CD4-positive, alpha-beta T cell treated with Interleukin-17A for 4 hours (primary cell): ENCODE measurements around the gene RBM20.

Experiments used
- DNase-seq: peaks from one replicate; pipeline ENCODE4 v3.0.0-alpha.2; 2020; ENCODE audit warnings: mixed read lengths

RBM20 gene

DNA sequence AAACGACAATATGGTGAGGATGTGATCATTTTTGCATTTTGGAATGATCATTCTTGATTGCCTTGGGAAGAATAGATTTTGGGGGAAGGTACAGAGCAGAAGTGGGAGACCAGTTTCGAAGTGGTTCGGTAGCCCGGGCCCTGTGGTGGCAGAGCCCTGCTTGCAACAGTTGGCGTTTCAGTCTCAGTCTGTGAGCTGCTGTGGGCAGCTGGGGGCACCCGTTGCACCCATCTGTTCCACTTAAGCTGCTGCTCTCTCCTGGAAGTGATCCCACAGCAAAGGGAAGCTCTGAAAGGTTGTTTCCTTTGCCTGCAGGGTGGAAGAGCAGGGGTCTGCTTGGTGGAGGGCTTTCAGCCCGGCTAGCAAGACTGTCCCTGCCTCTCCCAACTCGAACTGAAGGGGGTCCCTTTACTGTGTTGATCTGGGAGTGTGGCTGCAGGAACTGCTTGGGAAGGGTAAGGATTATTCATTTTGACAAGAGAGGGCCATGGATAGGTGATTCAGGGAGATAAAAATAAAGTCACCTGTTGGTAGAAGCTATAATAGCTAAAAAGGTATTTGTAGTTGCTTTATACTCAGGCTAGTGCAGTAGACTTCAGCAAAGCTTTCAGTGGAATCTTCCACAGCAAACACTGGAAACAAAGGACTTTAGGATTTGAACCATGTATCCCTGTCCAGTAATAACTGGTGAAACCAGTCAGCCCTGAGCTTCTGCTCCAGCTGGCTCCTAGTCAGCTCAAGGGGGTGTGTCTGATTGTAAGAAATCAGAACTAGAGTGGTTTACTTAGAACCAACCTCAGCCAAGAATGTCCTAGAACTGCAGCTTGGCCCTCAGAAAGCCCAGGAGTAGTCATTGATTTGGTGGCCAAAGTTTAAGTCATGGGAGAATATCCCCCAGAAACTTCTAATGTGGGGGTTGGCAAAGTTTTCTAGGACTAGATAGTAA is 174.4 kb downstream of the RBM20 start:
- DNase-seq, result no peak

DNA sequence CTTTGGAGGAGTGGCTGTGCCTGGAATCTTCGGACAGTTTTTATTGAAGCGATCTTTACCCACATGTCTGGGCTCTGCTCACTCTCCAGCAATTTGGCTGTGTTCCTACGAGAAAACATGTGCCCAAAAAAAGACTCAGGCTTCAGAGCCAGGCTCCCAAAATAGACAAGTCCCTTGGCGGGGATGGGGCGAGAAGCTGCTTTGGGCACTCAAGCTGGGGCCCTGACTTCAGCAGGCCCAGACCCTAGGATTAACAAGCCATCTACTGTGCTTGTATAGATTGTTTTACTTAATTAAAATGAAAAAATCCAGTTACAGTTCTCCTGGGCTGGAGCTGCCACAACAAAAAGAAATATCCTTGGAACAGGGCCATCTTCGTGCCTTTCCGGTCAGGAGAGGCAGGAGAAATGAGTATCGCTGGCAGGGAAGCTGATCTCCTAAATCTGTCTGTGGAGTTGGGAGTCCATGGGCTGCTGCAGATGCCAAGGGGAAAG is 176.2 kb downstream of the RBM20 start:
- no peak for DNase-seq

DNA sequence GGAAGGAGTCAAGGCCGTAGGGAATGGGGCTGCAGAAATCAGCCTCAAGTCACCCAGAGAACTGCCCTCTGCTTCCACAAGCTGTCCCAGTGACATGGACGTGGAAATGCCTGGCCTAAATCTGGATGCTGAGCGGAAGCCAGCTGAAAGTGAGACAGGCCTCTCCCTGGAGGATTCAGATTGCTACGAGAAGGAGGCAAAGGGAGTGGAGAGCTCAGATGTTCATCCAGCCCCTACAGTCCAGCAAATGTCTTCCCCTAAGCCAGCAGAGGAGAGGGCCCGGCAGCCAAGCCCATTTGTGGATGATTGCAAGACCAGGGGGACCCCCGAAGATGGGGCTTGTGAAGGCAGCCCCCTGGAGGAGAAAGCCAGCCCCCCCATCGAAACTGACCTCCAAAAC is 177.4 kb downstream of the RBM20 start:
- DNase-seq, result no peak

DNA sequence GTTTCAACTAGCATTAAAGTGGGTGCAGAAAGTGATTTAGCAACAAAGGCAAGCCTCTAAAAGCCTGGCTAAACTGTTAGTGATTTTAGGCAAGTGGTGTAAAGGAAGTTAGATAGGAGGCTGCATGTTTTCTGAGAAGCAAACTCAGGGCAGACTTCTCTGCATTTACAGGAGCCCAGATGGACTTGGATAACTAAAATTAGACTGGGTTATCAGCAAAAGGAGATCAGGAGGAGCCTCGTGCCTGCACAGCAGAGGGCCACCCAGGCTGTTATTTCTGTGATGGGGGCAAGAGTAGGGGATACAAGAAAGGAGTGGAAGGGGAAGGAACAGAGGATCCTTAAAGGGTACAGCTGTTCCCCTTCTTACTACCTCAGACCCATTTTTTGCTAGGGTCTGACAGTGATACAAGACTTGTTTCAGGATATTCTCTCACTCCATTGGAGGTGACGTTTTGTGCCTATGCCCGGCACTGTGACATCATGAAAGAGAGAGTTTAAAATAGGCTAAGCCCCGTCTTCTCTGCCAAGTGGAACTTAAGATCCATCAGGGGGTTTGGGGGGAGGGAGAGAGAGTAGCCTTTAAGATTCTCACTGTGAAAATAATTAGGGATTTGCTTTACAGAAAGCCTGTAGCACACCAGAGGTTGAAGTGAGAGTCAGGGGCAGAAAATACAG is 178.0 kb downstream of the RBM20 start:
- no peak for DNase-seq

DNA sequence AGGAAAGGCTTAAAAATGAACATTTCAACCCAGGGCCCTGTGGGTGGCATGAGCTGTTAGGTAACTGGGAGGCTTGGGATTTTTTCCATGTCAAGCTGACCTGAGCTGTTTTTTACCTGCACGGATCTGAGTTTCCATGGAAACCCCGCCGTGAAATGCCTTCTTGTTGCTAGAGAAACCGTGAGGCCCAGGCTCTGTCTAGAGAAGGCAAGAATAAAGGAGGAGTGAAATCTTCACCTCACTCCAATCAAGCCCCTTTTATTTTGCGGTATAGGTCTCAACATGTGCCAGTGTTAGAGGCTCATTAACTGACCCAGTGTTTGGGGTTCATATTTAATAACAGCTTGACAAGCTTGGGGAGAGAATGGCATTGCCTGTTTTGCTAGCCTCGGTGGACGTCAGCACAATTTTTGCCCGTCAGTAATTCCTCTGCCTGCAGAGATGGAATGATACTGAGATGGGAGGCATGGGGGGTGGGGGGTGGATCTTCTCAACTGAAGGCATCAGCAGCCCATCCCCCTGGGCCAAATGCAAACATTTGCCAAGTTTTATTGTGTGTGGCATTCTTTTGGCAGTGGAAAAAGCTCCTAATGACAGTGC is 178.7 kb downstream of the RBM20 start:
- no peak for DNase-seq

DNA sequence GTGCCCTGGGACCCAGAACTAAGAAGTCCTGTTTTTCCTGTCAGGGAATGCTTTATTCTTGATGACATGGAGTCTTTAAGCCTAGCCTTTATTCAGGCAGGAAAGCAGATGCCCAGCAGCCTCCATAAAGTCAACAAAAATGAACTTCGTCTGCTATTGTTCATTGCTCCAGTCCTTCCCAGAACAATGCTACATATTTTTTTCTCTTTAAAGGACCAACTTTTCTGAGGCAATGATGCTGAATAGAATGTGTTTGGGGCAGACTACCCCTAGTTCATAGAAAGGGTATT is 180.0 kb downstream of the RBM20 start:
- DNase-seq, result no peak

DNA sequence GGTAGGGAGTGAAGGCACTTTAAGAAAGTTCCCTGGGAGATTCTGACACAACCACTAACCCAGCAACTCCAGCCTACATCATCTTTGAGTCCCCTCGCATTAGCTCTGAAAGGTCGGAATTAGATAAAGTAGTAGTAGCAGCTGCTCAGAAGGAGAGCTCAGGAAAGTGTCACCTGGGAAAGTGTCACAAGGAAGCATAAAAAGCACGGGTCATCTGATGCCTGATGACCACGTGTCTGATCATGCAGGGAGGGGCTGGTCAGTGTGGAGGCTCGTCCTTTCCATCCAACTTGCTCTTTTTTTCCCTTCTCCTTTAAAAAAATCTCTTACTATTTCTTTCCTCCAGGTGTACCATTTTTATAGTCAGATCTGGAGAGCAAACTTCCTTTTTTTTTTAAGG is 180.5 kb downstream of the RBM20 start:
- DNase-seq, result no peak

DNA sequence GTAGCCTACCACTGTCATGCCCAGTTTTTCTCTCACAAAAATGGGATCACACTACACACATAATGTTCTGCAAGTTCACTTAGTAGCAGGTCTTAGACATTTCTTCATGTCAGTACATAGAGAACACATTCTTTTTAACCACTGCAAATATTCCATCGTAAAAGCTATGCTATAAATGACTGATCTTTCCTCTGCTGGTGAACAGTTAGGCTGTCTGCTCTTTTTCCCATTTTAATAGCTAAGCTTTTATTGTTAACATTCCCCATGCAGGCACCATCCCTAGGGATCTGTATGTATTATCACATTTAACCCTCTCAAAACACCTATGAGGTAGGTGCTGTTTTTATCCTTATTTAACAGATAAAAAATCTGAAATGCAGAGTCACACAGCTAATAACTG is 181.4 kb downstream of the RBM20 start:
- no peak for DNase-seq

DNA sequence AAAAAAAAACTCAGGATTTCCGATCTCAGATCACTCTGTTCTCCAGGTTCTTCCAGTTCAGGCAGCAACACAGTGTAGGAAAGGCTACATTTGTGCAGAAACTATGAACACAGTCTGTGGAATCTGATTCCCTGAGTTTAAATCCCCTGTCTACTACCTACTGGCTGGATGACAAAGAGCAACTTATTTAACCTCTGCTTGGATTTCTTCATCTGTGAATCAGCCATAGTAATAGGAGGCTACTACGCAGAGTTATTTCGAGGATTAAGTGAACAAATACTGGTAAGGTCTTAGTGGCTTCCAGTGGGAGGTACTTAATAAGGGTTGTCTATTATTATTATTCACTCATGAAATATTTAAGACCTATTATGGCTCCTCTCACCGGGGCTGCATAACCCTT is 183.3 kb downstream of the RBM20 start:
- no peak for DNase-seq

DNA sequence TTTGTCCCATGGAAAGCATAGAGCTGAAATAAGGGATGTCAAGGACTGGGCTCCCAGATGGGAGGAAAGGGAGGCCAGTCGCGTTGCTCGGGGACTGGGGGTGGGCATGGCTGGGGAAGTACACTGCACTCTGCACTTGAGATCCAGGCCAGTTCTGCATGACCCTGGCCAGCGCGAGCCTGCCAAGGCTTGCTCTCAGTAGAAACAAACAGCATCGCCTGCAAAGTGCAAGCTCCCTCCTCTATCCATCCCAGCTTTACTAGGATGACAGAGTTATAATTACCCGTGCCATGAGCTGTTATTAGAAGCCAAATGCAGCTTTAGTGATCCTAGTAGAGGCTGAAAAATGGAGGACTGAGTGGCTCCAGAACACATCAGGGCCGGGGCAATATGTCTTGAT is 183.7 kb downstream of the RBM20 start:
- DNase-seq, result no peak

DNA sequence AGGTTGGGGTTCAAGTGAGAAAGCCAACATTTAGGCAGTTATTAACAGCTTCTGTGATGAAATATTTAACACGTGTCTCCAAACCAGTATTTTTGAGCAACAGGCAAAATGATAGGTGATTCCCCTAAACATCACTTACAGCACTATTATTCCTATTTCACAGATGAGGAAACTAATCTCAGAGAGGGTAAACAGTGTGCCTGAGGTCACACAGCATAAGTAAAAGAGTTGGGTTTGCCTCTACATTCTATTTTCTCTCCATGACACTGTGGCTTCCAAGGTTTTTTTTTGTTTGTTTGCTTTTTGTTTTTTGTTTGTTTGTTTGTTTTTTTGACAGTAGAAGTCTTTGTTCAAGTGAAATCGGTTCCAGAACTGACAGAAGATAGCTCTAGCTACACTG is 184.4 kb downstream of the RBM20 start:
- DNase-seq, result no peak

DNA sequence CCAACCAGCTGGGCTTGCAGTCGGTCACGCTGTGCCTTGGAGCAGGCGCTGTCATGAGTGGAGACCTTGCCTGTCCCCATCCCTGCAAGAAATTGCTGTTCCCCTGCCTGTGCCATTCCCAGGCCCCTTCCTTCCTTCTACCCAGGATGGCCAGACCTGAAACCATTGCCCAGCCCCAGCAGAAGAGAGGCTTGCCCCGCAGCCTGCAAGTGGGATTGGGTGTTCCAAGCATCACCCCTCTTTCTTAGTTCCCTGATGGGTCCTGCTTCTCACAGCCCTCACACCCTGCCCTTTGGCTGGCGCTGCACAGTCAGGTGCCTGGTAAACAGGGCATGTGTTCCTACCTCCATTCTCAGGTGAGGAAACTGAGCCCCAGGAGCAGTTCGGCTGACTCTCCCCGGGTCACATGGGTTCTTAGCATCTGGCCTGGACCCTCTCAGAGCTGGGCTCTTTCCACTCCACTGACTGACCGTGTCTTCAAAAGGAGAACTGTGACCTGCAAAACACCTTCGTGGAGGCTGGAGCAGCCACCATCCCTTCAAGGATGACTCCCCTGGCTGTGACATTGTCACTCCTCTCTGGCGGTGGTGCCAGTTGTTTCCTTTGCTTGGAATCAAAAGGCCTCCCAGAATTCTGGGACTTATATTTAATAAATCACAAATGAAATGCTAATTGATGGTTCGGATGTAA is 185.7 kb downstream of the RBM20 start:
- DNase-seq, result no peak

DNA sequence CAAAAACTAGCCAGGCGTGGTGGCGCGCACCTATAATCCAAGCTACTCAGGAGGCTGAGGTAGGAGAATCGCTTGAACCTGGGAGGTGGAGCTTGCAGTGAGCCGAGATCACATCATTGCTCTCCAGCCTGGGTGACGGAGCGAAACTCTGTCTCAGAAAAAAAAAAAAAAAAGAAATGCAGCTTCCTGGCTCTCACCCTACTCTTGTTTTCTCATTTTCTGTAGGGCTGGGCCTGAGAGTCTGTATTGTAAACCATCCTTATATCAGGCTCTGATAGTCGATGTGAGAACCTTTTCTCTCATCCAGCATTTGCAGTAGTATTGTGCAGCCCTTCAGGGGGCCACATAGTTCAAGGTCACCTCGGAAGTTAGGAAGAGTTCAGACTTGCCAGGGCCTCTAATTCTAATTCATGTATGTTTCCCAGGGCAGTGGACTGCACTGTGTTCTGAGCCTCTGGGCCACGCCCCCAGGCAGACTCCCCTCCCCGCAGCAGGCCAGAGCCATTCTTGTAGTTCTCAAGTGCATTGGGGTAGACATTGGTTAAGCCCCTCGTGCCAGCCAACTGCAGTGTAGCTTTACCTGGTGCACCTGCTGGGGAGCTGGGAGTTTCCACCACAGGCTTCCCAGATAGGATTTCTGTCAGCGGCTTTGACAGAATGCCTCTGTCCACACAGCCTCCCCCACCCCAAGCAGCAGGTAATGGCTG is 189.3 kb downstream of the RBM20 start:
- peak; percentile 29 for DNase-seq

DNA sequence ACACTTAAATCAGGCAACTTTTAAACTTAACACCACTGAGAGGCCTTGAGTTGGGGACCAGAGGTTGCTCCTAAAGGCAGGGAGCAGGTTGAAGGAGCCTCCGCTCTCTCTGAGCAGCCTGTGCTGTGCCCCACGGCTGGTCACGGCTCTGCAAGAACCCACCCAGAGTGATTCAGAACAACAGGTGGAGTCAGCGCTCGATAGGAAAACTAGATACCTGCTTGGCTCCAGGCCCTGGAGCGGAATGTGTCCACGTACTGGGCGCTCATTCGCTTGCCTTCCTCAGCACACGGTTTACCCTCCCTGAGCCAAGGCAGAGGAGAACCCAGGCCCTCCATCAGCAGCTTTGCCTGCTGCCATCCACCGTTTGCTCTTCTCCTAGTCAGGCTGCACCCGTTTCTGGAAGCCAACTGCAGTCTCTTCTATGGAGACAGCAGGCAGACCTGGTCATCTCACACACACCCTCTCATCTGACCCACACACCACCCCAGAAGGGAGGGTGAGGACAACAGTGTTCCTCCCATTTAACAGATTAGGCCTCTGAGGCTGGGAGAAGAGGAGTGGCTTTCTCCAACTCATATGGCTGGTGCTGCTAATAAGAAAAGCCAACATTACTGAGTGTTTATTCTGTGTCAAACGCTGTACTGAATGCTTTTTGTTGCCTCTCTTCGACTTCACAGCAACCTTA is 189.9 kb downstream of the RBM20 start:
- no peak for DNase-seq

DNA sequence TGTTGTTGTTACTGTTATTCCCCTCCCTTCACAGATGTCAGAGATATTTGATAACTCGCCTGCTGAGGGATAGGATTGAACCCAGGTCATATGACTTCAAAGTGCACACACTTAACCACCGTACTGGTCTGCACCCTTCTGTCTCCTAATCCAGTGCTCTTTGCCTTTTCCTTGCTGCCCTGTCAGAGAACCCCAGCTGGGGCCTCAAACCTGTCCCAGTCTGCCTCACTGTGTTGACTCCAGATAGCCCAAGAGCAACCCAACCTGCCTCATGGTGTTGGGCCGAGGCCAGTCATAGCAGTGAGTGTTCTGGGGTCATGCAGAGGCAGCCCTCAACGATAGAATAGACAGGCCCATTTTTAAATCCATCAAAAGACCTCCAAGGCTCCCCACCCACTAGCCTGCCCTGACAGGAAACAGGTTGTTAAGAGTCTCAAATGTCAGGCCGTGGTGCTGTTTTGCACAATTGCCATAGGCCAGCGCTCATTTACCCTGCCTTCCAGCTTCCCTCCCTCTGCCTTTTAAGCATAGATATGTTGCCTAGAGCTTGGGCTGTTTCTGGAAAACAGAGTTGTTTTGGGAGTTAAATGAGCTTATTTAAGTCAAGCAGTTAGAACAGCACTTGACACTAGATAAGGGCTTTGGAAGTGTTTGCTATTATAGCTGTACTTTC is 190.6 kb downstream of the RBM20 start:
- DNase-seq, result peak; percentile 68

DNA sequence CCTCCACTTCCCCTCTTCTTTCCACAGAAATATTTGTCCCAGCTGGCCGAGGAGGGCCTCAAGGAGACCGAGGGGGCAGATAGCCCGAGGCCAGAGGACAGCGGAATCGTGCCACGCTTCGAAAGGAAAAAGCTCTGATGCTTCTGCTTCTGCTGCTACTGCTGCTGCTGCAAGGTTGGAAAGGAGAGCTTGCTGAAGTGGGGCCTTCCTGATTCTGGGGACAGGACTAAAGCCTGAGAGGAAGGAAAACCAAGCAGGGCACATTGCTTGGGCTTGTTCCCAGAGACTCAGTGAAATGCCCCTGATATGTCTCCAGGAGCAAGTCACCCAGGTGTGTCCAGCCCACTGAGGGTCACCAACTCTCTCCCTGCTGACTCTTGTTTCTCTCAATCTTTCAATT is 191.7 kb downstream of the RBM20 start:
- no peak for DNase-seq

DNA sequence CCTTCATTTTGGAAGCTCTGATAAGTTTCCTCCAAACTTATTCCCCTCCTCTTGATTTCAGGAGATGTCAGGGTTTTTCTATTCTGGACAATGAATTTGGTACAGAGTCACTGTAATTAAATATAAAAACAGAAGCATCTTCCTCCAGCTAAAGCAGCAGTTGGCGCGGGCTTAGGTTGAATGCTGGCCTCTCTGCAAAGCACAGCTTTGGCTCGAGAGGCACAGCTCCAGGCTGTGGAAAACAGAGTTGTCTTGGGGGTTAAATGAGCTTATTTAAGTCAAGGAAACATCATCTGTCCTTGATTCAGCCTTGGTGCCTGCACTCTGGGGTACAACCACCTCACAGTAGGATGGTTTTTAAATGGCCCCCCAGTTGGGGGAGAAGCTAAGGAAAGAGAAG is 192.6 kb downstream of the RBM20 start:
- no peak for DNase-seq

DNA sequence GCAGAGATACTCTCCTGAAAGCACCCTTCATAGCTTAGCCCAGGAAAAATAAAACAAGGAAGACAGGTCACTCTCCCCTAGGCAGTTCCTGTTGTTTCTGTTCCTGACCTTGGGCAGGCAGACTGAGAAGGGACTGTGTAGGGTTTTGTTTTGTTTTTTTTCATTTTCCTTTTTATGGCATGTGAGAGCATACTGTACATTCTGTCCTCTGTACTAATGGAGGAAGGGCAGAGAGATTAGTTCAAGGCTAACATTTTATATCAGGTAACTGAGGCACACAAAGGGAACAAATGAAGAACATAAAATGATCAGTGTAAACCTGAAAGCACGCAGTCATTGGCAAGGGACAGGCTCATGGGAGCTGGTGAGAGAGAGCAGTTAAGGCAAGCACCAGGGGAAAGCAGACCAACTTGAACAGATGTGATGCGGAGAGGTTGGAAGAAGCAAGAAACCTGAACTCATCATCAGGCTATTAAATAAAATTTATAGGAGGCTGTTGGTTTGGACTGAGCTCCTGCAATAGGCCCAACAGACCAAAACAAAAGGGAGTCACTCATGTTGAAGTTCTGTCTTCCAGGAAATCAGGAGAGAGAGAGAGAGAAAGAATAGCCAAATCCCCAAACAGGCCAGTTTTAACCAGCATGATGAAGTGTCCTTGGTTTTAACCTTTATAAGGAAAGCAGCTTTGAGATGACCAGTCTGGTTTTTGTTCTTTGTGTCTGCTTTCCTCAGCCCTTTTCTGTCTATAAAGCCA is 193.5 kb downstream of the RBM20 start:
- DNase-seq, result no peak

DNA sequence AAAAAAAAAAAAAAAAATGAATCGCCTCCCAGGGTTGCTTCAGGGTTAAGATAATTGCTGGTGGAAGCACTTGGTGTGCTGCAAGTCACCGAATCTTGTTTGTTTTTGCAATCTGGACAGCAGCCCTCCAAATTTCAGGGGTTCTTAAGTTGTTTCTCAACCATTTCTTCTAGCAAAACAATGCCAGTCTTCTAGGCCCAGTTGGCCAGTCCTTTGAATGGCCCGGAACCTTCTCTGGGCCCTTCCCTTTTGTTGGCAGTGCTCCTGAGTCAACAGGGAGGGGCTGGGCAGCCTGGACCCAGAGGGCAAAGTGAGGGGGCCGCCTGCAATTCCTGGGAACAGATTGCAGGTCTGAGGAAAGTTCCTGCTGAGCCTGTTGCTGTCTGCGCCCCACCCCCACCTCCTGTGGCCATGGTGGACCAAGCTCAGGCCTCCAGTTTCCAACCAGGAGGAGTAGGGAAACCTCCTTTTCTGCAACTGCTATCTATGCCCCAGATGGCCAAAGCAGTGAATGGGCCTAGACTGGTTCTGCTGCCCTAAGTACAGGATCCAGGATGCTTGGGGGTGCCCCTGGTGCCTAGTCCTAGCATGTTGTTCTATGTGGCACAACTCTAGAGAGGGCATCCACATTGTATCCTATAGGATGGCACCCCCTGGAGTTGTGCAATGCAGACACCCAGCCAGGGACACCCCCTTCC is 196.2 kb downstream of the RBM20 start:
- DNase-seq, result no peak

DNA sequence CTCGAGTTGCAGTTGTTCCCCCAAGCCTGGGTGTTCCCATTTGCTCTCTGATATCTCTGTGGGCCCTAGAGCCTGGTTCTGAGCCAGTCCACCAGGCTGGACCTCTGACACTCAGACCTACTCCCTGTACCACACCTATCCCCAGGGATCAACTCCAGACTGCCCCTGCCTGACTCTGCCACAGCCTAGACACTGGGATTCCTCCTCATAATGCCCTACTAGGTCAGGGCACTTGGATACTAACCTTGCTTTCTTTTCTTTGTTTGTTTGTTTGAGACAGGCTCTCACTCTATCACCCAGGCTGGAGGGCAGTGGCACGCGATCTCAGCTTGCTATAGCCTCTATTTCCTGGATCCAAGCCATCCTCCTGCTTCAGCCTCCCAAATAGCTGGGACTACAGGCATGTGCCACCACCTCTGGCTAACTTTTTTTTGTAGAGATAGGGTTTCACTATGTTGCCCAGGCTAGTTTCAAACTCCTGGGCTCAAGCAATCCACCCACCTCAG is 196.8 kb downstream of the RBM20 start:
- no peak for DNase-seq
